Measurements from ENCODE around the gene NHSL2.

Gene NHSL2

DNA sequence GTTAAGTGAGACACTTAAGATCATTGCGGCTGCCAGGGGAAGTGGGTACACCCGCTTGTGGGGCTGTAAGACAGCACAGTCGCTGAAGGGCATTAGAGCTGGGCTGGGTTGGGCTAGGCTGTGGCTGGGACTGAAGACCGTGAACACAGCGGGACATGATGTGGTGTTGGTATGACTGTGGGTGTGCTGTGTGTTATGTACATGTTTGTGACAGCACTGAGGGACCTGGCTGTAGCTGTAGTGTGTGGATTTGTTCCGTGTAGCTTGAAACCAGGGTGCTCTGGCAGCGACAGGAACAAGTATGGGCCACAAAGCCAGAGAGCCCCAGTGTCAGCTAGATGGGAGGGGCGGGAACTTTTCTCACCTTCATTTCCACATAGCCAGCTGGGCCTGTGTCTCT lies 82.1 kb downstream of the NHSL2 start:
- DNase-seq = peak; percentile 59

DNA sequence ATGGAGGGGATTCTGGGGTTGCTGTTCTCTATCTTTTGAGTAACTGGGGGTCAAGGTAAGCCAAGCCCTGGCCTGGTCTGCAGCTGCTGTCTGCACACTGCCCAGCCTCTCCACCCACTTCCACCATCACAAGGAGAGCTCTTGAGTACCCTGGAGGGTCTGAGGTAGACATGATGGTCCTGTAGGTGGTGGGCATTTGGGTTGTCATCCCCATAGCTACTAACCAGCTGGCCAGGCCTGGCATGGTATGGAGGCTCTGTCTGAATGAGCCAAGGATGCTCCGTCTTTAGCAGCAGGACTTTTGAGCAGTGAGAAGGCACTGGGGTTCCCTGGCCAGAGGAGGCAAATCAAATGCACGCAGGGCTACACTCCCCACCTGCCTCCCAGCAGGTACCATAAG lies 82.7 kb downstream of the NHSL2 start:
- DNase-seq = no peak

DNA sequence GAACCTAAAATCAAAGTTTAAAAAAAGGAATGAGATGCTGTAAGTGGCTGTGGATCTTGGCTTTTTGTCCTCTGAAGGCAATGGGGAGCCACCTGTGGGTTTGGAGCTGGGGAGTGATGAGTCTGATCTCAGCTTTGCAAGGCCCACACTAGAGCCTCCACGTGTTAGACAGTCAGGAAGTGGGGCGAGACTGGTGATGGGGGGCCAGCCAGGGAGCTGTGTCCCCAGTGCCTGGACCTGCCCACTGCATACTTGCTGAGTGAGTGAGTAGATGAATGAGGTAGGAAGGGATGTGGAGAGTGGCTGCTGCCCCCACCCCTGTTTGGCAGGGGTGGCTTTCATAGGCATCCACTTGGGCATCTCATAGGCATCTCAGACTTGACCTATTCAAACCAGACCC lies 84.0 kb downstream of the NHSL2 start:
- peak; percentile 4 for DNase-seq

DNA sequence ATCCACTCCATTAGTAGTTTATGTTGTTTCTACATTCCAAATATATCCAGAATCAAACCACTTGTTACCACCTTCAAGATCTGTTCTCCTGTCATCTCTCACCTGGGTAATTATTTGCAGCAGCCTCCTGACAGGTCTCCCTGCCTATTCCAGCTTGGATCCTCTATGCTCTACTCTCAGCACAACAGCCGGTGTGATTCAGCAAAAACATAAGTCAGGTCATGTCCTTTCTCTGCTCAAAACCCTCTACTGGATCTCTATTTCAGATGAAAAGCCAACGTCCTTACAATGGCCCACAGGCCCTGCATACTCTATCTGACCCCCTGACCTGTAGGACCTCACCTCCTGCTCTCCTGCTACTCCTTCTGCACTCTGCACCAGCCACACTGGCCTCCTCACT lies 84.5 kb downstream of the NHSL2 start:
- no peak for DNase-seq

DNA sequence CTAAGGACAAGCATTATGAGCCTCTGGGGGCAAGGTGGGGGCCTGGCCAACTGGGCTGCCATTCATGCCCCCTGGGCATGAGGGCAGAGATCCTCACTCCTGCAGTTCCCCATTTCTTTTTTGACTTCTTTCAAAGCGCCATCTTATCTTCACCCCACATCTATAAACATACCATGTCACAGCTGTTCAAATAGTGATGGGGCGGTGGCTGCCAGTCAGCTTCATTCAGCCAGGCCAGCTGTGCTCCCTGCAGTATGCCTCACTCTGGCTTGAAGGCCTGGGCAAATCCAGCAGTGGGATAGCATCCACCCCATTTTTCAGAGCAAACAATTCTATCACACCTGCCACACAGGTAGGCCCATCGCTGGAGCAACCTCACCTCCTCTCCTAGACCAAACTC lies 85.5 kb downstream of the NHSL2 start:
- DNase-seq = no peak

DNA sequence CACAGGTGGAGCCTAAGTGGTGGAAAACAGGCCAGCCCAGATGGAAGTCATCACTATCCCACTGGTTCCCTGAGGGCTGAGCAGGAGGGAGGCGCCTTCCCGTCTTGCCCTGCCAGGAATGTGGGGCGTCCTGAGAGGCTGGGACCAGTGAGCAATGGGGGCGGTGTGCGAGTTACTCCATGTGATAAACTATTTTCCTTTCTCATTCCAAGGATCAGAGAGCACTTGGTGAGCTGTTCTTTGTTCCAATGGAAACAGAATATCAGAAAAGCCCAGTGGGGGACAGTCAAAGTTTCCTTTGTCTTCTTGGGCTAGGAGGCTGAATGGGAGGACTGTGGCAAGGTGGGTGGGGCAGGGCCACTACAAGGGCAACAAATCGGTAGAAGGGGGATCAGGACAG lies 86.2 kb downstream of the NHSL2 start:
- DNase-seq = no peak

DNA sequence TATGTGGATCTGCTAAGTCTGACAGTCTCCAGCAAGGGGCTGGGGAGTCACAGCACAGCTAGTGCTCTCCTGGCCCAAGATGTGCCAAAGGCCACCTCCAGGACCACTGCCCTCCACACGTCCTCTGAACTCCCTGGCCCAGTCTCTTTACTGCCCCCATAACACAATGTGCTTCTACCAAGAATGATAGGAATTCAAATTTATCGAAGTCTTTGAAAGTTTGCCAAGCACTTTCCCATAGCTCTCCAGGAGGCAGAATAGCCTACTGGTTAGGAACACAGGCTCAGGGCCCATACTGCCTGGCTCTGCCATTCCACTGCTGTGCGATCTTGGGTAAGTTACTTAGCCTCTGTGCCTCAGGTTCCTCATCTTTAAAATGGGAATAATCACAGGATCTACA lies 86.7 kb downstream of the NHSL2 start:
- DNase-seq = no peak

DNA sequence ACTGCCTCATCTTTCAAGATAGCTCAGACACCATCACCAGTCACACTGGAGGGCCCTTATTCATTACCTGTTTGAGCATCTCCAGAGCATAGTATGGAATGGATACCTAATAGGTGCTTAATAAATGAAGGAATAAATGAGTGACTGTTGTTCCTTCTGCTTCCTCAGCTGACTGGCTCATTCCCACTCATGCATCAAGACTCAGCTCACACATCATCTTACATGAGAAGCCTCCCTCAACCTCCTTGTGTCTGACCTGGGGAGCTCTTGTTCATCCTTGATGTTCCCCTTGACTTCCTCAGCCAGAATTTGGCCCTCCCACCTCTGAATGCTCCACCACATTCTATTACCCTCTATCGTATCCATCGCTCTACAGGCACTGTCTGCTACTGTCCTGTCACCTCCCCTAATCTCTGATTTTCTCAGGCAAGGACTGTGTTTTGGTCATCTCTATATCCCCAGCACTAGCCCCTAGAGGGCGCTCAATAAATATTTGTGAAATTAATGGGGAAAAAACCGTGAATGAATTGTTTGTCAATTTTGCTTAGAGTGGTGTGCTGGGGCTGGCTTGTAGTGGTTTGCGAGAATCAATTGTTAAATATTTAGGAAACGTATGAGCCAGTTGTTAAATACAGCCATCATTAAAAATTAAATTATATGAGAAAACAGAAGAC lies 88.3 kb downstream of the NHSL2 start:
- no peak for DNase-seq

DNA sequence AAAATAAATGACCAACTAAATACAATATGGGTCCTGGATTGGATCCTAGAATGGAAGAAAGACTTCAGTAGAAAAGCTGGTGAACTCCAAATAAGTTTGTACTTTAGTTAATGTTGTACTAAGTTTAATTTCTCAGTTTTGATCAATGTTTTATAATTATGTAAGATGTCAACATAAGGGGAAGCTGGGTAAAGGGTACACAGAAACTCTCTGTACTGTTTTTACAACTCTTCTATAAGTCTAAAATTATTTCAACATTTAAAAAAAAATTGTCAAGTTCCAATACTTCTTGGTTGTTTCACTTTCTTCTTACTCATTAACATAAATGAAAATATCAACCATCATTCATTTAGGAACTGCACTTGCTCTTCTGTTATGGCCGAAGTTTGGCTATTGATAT lies 88.9 kb downstream of the NHSL2 start:
- no peak for DNase-seq

DNA sequence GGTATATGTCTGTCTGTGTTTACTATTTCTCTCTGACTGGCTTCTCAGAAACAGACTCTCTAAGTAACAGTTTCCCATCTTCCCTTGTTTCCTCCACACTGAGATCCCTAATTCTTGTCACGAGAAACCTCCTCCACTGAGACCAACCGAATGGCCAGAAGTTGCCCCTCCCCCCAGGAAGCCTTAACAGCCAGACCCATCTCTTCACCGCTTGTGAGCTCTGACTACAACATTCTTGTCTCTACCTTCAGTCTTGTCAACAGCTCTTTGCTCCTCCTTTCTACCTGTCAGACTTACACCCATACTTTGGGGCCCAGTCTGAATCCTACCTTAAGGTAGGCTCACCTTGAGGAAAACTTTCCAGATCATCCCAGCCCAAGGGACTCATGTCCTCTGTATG lies 90.8 kb downstream of the NHSL2 start:
- no peak for DNase-seq

DNA sequence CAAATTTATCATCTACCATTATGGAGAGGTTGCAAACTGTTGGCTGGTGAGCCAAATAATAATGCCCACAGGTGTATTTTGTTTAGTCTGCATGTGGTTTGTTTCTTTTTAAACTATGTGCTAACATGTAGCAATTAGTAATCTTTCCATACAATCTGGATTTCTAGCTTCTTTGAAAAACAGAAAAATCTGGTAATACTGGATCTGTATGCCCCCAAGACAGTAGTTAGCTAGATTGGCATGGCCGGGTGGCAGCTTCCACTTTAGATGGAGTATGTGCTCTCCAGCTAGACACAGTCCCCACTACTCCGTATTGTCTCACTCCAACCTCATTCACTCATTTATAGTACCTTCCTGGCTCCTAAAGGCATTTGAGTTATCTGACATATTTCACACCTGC lies 91.3 kb downstream of the NHSL2 start:
- DNase-seq = no peak

DNA sequence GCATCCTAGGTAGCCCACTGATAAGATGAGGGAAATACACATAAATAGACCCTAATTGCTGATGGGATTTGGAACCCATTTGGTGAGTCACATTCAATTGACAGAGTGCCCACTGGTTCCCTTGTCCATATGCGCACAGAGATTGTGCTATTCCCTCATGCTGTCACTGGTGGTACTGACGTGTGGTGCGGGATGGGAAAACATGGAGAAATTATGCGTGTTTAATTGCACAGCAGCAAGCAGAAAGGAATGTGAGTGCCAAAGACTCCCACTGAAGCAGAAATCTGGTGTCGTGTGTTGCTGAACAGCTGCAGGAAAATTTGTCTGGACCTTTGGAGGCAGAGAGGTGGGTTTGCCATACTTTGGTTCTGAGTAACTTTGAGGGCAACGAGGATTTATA lies 92.2 kb downstream of the NHSL2 start:
- DNase-seq = no peak

DNA sequence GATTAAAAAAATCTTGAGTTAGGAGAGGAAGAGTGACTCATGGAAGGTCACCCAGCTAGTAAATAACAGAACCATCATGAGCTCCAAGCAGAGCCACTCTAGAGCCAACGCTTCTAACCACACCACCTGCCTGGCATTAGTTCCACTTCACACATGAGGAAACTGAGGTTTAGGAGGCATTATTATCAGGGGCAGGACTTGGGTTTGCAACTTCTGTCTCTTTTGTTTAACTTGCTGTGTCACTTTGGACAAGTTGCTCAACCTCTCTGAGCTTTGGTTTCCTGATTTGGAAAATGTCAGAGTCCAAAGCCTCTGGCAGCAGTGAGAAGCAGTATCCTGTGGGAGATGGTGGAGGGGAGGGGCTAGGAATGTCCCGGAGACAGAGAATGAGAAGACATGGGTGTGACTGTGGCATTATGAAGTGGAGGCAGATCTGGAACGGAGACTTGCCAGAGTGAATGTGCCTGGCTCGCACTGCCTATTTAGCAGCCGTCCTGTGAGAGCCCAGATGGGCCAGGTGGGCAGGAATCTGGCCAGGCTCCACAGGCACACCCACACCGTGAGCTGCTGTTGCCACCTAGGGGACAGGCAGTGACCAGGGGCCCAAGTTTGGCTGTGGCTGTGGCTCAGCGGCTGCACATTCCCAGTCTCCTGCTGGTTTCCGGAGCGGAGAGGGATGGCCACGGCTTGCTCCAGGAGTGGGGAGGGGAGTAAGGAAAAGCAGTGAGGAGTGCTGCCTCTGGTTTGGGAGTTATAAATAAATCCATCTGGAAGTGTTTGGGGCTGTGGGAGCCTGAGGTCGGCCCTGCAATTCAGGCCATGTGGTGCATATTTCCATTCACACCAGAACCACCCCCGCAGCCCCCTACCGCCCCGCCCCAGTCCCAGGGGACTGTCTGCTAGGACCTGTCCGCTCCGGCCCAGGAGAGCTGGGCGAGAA lies 93.4 kb downstream of the NHSL2 start:
- DNase-seq = no peak

DNA sequence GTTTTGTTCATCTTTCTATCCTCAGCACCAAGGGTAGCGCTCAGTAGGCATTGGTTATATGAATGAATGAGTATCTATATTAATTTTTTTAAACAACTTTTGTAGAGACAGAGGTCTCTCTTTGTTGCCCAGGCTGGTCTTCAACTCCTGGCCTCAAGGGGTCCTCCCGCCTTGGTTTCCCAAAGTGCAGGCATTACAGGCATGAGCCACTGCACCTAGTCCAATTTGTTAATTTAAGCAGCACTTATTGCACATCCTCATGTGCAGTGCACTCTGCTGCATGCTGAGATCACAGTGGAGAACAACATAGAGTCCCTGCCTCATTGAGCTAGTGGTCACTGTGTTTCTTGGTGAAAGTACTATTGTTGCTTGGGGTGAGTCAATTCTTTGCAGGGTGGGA lies 94.4 kb downstream of the NHSL2 start:
- no peak for DNase-seq

DNA sequence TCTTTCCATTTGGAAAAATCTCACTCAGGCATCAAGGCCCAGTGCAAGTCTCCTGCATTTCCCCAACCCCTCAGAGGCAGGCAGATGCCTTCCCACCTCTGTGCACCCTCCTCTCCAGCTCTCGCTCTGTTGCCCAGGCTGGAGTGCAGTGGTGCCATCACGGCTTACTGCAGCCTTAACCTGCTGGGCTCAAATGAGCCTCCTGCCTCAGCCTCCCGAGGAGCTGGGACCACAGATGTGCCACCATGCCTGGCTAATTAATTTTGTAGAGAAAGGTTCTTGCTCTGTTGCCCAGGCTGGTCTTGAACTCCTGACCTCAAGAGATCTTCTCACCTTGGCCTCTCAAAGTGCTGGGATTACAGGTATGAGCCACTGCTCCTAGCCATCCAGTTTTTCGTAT lies 95.8 kb downstream of the NHSL2 start:
- DNase-seq = no peak

DNA sequence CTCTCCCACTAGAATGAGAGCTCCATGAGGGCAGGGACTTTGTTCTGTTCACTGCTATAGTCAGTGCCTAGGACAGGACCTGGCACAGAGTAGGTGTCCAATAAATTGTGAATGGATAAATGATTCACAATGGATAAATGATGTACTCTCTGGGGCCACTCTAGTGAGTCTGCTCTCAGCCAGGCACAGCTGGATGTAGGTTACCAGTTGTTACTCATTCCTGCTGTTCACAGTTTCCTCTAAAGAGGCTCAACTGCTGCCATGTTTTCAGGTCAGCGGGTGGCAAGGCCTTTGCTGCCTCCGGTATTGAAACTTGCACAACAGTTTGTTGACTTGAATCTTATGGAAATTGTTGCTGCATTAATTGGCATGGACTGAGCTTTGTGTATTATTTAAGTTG lies 99.1 kb downstream of the NHSL2 start:
- DNase-seq = no peak

DNA sequence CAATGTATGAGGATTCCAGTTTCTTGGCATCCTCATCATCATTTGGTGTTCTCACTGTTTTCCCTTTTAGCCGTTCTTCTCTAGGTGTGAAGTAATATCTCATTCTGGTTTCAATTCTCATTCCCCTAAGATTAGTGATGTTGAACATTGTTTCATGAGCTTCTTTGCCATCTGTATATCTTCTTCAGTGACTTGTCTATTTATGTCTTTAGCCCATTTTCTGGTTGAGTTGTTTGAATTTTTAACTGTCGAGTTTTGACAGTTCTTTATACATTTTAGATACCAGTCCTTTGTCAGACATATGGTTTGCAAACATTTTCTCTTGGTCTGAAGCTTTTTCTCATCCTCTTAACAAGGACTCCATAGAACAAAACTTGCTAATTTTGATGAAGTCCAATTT lies 101.1 kb downstream of the NHSL2 start:
- no peak for DNase-seq

DNA sequence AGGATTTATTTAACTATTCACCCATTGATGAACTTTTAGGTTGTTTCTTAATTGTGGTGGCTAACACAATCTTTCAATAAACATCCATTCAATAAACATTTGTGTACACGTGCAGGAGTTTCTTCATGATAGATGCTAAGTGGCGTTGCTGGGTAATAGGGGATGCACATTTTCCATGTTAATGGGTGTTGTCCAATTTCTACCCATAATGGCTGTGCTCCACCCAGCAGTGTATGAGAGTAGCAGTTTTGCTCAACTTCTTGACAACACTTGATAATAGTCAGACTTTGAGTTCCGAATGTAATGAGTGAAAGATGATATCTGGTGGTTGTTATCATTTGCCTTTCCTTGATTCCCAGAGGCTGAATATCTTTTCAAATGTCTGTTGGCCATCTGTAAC lies 104.7 kb downstream of the NHSL2 start:
- DNase-seq = no peak

DNA sequence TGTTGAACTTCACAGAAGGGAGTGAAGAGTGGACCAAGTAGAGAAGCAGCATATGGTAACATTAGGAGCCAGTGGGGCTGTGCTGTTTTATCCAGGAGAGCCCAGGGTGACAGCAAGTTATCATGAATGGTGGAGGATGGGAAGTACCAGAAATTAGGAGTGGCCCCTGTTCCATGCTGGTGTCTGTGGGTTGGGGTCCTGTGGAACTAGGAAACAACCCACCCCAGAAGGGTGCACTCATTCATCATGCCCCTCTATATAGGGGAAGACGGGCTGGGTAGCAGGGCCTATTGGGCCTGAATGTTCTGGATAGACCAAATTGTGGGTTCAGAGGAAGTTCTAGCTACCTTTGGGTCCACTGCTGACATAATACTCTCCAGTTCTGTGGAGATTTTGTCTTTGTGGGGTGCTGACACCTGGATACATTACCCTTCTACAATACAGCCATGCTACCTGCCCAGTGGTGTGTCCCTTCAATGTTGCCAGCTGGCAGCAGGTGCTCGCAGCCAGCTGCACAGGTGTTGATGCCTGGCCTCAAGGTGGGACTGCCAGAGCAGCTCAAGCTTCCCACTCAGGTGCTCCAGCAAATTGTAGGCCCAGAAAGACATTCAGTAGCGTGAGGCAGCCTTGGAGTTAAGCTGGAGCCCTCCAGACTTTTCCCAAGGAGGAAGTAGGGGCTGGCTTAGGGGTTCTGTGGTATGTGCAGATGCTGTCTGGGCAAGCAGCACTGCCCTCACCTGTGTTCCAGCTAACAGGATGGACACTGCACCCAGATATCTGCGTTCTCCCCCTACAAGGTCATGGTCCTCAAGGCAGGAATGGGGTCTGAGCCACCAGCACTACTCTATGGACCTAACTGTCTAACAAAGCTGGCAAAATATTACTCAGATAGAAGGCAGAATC lies 106.5 kb downstream of the NHSL2 start:
- no peak for DNase-seq

DNA sequence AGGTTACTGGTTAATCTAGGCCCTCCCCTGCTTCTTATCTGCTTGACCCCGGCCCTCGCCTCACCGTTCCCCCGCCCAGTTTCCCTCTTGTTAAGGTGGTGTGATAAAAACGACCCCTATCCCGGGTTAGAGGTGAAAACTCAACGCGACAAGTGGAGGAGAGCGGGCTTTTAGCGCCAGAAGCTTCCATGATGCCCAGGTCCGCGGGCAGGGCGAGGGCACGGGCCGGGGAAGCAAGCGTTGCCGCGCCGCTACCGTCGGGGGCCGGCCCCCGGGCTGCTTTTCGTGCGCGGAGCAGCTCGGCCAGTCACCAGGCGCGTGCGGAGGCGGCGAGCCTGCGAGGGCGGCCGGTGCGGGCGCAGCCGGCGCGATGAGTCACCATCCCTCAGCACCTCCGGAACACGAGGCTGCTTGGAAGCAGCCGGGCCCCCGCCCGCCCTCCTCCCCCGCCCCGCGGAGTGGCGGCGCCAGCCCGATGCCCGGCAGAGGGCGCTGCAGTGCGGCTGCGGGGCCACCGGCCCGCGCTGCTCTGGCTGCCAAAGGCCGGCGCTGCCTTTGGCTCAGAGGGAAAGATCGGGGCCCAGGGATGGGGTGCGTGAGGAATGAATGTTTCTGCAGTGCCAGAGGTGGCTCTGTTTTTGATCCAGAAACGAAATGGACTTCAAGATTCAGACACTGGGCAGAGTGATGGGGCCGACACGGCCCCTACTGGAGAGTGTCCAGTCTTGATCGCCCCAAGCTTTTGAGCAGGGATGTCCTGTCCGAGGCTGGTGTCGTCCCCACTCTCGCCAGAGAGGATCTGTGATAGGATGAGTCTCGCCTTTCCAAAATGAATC lies 107.8 kb downstream of the NHSL2 start:
- DNase-seq = peak; percentile 85

DNA sequence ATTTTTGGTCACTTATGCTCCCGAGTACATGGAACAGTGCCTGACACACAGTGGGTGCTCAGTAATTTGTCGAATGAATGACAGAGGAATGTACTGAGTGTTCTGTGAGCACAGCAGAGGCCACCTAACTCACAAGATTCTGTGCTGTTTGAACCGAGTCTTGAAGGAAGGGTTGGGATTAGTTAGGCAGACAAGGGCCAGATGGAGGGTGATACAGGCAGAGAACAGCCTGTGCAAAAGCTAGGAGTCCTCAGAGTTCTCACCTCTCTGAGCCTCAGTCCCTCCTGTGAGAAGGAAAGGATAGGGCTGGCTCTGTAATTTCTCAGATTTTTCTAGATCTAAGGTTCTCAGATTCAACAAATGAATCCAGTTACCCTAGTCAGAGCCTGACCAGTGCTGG lies 108.8 kb downstream of the NHSL2 start:
- no peak for DNase-seq

DNA sequence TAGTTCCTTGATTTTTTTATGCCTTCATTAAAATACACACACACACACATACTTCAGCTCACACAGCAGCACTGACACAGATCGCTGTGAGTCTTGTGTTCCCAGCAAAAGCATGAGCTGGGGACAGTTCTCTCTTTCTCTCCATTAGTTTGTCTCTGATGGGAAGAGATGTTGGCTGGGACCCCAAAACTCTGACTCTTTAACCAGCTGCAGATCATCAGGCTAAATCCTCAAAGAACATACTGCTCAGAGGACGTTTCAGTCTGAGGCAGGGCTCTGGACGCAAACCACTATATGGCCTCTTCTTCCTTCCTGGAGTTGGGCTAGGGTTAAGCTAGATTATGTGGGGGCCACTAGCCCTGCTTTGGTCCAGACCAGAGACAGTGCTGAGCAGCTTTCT lies 109.6 kb downstream of the NHSL2 start:
- DNase-seq = no peak

DNA sequence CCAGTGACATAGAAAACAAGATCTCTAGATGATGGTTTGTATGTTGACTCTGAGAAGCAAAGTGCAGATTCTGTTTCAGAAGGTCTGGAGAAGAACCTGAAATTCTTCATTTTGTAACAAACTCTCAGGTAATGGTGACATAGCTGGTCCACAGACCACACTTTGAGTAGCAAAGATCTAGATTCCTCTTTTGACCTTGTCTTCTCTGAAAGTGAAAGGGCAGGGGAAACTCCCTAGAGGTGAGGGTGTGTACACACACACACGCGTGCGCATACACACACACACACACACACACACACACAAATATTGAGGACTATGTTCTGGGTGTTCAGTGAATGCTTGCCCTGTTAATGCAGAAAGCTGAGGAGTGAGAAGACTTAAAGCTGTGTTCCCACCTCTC lies 110.1 kb downstream of the NHSL2 start:
- DNase-seq = no peak
